SW 1271 (cell line): Measurements from ENCODE around the gene LTB.

Experiments
- DNase-seq, 2 experiments: peaks; one replicate each; lab custom pipeline; 2025; lab: John Stamatoyannopoulos, UW

LTB gene

DNA sequence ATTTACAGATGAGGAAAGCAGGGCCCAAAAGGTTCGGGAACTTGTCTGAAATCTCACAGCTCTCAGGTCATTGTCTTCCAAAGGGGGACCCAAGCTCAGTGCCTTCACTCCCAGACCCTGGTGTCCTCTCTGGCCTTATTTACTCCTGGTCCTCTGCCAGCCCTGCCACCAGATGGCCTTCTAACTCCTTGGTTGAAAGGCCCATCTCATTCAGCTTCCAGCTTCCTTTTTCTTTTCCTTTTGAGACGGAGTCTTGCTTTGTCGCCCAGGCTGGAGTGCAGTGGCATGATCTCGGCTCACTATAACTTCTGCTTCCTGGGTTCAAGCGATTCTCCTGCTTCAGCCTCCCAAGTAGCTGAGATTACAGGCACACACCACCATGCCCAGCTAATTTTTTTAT, 30.9 kb downstream of the LTB start:
- peak; percentile 23 to 74 for DNase-seq

DNA sequence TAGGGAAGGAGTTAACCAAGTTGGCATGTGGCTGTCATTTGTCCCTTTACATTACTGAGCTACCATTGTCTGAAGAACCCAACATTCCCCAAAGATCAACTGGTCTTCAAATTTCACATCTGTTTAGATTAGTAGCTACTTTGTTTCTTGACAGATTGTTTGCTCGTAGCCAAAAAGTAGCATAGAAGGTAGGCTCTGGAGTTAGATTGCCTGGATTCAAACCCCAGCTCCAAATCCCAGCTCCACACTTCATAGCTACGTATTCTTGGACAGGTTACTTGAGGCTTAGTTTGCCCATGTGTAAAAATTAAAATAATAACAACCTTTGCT, 33.7 kb downstream of the LTB start:
- DNase-seq: no peak

DNA sequence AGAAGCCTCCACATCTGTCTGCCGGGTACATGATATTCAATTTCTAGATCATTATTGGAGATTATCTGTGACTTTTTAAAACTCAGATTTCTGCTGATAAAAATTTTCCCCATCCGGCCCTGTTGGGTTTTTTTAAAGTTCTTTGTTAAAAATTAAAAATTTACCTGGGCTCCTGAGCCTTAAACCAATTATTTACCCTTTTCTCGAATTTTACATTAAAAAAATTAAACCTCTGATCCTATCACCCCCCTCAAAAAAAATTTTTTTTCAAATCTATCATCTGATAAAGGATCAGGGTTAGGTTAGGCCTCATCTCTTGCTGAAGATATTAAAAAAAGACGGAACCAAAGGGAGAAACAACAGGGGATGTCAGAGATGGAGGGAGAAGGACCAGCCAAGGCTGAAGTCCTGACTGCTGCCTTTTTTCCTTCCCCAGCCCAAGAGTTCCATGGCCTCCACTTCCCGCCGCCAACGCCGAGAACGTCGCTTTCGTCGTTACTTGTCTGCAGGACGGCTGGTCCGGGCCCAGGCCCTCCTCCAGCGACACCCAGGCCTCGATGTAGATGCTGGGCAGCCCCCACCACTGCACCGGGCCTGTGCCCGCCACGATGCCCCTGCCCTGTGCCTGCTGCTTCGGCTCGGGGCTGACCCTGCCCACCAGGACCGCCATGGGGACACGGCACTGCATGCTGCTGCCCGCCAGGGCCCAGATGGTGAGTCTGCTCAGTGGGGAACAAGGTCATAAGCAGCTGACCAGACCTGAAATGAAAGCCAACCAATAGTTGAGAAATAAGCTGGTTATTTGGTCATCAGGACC, 34.3 kb downstream of the LTB start:
- no peak for DNase-seq

DNA sequence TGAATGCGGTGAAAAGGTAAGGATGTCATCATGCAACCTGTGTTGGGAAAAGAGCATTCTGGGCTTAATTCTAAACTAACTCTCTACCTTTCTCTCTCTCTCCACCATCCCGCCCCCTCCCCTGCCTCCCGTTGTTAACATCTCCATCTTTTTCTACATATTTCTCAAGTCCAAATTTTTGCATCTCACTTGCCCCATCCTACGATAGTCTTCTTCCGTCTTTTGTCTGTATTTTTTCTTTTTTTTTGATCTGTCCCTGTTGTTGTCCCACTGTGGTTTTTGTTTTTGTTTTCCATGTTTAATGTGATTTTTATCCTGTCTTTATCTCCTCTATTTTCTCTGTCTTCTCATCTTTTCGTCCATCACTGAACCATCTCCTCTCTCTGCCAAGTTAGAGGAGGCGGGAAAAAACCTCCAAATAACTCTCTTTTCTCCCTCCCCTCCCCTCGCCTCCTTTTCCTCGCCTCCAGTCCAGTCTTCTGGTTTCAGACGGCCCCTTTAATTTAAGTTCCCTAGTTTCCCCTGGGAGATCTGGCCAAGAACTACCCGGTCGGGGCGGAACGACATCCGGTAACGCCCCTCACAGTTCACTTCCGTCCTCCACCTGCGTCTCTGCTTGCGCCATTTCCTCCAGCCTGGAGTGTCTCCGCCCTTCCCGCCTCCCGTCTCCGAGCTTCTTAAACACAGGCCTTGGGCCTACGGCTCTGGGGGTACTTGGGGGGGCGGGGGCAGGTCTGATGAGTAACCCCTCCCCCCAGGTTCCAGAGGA, 35.1 kb downstream of the LTB start, which contains the start of gene NFKBIL1:
Gene NFKBIL1 (plus strand): TSS at position 651 of the 769 bp plus-strand sequence. CDS start 87 bp downstream, at position 738.
- peak; percentile 94 to 99 for DNase-seq

DNA sequence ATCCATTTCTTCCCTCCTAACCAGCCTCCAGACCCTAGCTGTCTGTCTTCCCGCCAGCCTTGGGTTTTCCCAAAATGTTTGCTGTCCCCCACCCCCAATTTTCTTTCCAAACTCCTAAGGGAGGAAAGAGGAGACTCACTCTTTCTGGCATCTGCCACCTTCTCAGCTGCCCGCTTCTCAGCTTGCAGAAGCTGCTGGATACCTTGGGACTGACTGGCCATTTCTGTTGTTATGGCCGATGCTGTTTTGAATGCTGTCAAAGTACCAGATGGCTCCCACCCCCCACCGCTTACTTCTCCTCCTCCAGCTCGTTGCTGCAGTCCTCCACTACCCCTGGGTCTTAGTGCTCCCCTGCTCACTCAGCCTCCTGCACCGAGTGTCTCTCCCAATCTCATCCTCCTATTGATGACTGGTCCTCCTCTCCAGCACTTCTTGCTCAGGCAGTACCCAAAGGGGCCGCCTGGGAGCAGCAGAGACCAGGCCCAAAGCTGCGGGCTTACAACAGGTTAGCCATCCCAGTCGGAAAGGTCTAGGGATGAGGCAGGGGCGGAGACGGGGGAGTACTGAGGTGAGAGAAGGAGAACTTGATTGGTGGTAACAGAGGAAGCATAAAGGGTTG, 35.8 kb downstream of the LTB start, which contains the start of gene ATP6V1G2:
Gene ATP6V1G2 (minus strand): TSS at position 270 of the 619 bp plus-strand sequence. CDS start 49 bp downstream, at position 221.
- DNase-seq: peak; percentile 61 to 87

DNA sequence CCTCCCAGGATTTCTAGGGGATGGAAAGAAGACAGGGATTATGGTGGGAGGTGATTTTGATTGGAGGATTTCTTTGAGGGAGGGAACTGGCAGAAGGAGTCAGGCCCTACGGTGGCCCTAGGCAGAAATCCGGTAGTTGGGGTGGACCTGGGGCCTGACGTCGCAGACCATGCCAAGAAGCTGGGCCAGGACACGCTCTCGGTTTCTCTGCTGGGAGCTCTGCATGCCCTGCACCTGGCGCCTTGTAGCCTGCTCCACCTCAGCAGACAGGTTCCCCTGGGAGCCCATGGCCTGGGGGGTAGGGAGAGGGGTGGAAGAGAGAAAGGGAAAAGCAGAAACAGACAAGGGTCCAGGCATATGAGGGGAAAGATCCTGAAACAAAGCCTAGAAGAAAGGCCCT, 36.9 kb downstream of the LTB start:
- no peak for DNase-seq

DNA sequence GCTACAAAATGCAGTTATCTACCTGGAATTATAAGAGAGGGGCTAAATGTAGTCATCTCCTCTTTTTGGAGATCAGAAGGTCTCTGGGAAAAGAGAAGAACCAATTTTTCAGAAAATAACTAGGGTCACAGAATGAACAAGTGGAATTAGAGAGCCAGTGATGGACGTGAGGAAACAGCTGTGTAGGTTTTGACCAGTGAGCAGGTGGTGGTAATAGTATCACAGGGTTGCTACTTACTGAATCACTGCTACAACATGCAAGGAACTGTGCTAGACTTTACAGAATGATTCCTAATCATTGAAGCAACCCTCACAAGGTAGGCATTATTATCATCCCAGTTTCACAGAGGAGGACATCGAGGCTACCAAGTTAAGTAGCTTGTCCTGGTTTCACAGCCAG, 37.5 kb downstream of the LTB start:
- no peak for DNase-seq

DNA sequence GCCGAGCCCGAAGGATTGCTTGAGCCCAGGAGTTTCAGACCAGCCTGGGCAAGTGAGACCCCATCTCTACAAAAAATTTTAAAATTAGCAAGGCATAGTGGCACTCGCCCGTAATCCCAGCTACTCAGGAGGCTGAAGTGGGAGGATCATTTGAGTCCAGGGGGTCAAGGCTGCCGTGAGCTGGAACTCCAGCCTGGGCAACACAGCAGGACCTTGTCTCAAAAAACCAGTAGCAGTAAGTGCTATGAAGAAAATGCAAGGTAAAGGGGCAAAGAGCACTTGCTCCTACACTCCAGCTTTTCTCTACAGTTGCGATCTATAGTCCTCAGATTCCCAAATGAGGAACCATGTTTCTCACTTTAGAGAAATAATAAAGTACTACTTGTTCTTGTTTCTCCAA, 38.6 kb downstream of the LTB start:
- no peak for DNase-seq

DNA sequence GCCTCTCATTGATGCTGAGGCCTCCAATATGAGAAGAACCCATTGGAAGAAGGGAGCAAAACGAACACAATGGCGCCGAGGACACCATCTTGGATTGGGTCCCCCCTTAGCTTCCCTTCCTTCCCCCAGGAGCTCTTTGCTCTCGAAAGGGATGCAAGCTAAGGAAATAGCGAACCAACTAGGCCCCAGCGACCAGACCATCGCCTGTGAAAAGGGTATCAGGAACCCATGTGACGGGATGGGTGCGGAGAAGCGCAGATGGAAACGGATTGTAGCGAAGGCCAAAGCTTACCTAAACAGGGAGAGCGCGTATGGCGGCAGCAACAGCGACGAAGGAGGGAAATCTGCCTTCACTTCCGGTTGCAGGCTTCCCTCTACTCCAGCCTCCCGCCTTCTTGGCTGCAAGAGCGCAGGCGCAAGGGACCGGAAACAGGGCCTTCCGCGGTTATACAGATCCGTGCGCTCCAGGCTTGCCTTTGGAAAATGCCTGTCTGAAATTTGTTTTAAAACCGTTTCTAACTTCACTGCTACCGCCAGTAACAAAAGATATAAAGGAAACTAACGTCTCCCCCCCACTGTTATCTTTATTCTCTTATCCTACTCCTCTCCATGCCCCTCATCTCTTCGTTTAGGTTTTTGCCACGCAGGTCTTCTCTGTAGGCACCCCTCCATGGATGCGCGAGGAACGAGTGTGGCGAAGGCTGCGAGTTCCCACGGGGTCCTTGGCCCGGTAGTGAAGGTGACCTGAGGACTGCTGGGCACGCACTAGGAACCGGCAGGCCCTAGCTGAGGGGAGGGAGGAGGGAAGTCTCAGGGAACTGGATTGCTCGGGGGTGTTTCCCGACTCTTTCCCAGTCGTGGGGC, 40.3 kb downstream of the LTB start, which contains the start of gene DDX39B:
Gene DDX39B (minus strand): TSS at position 346 of the 864 bp plus-strand sequence. CDS start 1,471 bp downstream, outside the sequence.
- DNase-seq: peak; percentile 91 to 97

DNA sequence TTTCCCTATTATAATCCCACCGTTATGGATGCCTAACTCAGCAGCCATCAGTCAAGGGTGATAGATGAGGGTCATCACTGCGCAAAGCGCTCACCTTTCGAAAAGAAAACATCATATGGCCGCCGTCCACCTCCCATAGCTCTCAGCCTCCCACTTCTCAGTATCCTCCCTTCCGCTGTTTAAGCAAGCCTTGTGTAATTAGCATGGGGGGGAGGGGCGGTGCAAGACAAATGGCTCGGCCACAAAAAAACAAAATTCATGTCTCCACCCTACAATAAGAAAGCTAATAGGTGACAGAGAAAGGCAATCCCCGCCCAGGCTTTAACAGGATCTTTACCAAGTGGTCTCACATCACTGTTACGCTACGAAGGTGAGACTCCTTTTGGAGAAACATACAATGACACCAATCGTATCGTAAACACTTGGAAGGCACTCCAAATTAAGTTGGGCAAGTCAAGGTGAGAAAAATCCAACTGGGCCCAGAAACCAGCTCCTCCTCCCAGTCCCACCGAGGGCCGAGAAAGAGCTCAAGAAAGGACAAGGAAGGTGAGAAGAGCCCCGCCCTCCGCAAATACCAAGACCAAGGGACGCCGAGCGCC, 41.1 kb downstream of the LTB start:
- peak in 1 of 2 experiments; percentile 59 for DNase-seq

DNA sequence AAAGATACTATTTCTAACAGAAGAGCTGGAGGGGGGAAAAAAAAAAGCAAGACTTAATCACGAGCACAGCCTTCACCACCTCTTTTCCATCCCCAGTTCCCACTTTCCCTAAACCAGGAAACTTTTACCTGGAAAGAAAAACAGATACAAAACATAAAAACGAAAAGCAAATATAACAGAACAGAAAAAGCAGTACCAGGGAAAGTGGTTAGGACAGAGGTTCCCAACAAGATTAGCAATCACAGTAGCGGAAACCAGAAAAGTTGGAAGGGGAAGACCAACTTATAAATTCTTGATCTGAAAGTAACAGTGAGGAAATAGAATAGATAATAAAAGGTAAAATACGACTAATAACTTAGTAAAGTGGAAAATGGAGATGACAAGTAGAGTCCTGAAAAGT, 41.6 kb downstream of the LTB start:
- DNase-seq: no peak

DNA sequence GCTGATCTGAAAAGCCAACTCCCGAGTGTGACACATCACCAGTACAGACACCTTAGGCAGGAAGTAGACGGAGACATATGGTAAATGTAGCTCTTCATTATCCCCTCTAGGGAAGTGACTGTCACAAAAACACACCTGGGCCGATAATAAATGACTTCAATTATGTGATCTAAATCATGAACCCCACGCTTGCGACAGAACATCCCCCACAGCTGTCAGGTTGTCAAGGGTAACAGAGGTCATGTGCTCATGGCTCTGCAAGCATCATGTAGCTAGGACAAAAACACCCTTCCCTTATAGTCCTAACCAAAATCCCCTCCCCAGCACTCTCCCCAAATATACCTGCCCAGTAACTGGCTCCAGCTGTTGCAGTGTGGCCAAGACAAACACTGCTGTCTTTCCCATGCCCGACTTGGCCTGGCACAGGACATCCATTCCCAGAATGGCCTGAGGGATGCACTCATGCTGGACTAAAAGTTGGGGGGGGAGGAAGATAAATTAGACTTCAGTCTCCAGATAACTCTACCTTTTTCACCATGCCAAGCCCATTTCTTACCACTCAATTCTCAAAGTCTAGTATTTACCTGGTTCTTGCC, 43.3 kb downstream of the LTB start:
- no peak for DNase-seq

DNA sequence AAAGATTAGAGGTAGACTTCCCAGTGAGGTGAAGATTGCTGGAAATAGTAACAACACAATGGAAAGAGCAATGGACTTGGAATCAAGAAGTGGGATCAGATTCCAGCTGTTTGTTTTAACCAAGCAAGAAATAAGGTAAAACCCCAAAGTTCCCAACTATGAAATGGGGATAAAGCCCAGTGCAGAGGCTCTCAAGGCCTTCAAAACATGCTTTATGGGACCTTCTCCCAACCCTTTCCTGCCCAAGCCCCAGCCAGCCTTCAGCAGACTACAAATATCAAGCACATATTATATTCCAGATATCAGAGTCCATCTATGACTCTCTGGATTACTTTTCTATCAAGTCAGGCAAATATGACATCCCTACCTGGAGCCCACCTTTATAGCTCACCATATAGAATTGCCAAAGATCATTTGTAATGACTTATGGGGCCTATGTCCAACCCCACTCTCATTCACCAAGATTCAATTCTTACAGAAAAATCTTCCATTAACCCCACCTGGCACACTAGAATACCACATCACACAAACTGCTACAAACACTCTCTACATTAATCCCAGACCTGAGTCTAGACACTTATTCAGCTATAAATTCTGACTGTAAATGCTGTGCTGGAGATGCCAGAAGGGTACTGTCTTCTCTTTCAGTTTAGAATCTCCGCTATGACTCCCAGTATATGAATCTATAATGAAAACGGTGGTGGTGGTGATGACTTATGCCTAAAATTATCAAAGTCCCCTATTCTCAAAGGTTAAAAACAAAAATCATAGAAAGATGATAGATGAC, 46.5 kb downstream of the LTB start:
- DNase-seq: no peak

DNA sequence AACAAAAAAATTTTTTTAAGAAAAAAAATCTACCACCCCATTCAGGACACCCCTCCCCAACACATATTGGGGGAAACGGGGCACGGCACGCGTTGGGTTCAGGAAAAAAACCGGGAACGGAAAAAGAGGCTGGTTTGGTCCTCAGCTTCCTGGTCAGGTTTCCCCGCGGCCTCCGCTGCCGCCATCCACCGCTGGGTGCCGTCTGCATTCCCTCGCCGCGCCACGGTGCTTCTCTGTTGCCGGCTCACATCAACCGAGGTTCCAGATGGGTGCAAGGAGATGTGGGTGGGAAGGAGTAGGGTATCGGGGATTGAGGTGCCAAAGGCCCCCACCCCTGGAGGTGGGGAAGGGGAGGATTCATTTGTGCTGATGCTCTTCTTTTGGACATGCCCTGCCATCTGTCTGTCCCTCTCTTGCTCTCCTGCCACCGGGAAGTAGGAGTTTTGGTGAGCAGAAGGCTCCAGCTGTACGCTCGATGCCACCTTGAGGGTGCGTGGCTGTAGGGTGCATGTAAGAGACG, 47.6 kb downstream of the LTB start:
- DNase-seq: no peak

DNA sequence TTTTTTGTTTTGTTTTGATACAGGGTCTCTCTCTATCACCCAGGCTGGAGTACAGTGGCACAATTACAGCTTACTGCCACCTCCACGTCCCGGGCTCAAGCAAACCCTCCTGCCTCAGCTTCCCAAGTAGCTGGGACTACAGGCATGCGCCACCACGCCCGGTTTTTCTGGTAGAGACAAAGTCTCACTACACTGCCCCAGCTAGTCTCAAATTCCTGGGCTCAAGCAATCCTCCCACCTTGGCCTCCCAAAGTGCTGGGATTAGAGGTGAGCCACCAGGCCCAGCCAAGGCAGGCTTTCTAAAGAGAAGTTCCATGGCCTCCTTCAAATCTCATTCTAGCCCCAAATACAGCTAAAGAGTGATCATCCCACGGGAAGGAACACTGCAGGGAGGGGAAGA, 48.2 kb downstream of the LTB start:
- DNase-seq: no peak

DNA sequence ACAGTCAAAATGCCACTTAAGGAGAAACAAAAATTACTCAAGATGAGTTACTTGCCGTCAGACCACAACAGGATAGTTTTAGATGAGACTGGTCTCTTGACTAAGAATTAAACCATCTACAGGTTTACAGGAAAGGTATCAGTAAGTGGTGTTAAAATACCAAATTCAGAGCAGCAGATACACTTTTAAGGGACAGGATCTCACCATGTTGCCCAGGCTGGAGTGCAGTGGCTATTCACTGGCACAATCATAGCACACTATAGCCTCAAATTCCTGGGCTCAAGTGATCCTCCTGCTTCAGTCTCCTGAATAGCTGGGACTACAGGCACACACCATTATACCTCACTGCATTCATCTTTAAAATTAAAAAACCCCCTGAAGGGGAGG, 48.8 kb downstream of the LTB start:
- DNase-seq: no peak

DNA sequence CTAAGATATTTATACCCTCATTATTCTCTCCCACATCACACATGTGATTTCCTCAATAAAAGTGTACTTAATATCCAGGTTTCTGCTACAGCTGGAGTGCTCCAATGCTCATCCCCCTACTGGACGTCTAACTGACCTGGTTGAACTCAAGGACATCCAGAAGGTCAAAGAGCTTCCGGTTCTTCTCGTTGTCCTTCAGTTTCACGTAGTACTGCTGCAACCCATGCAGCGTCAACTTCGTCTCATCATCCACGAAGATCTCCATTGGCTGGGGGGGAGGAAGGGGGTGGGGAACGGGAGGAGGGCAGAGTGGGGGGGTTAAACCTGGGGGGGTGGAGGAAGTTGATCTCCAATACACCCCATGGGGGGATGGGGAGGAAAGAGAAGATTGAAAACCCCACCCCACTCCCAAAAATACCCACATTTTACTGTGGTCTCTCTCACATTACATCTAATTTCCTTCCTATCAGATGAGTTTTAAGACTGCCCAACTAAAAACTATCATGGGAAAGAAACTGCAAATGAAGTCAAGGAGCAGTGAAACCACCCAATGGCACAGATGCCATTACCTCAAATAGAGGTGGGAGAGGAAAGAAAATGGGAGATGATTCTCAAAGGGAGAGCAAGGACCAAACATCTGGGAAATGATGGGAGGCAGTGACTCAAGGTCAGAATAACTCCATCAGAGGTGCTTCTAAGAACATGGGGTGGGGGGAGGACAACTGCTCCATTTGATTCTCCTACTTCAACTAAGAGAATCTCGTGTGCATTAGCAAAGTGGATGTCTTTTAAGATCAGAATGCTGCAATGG, 49.4 kb downstream of the LTB start:
- no peak for DNase-seq

DNA sequence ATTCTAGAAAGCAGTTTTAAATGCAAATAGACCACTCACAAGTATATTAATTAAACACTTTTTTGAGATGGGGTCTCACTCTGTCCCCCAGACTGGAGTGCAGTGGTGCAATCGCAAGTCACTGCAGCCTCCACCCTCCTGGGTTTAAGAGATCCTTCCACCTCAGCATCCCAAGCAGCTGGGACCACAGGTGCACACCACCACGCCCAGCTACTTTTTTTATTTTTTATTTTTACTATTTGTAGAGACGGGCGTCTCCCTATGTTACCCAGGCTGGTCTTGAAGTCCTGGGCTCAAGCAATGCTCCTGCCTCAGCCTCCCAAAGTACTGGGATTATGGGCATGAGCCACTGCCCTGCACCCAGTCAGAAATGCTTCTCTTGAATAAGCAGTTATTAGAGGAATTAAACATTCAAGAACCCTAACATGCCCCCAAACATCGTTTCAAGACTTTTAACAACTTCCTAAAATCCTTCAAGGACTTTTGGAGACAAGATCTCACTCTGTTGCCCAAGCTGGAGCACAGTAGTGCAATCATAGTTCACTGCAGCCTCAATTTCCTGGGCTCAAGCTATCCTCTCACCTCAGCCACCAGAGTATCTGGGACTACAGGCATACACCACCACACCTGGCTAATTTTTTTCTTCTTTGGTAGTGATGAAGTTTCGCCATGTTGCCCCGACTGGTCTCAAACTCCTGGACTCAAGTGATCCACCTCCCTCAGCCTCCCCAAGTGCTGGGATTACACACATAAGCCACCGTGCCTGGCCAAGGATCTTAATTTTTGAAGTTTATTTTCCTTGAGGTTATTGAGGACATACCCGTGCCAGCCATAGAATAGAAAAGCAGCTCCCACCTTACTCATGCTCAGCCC, 50.2 kb downstream of the LTB start:
- DNase-seq: no peak
